Aorta (tissue), 5 donors: ENCODE measurements around the gene GPR107. TPM values are rescaled to one million over a fixed set of nuclear protein-coding genes. Genes with fewer than 3 reads are reported as not detected.
A peak's percentile ranks its signal among the peaks of the same experiment; 100 is the strongest.

Experiments
- ATAC-seq: fragments of 200-7000 bp; cut with Tn5 transposase; one replicate; pipeline ENCODE4 v1.9.1; 2022; ENCODE audit warnings: moderate library complexity; ENCODE audit not compliant: low FRiP score
- DNase-seq, 2 donors: peaks; one replicate each; pipeline ENCODE4 v3.0.0-alpha.2; 2020
- H3K27ac ChIP-seq, 2 donors: one replicate each; pipeline ENCODE4 v1.5.1; 2013; ENCODE audit warnings: low read length in 2 of 2, mild to moderate bottlenecking in 2 of 2, moderate library complexity in 2 of 2, control low read depth in 1 of 2, inconsistent platforms in 1 of 2, low read depth in 1 of 2
- H3K27me3 ChIP-seq, 2 donors: one replicate each; pipeline ENCODE4 v1.6.1; 2013; ENCODE audit warnings: control low read depth in 1 of 2, low read length in 1 of 2, mild to moderate bottlenecking in 1 of 2, moderate library complexity in 1 of 2; ENCODE audit not compliant: insufficient read depth in 2 of 2, control insufficient read depth in 1 of 2
- H3K36me3 ChIP-seq, 2 donors: one replicate each; pipeline ENCODE4 v1.6.1; 2013; ENCODE audit warnings: control low read depth in 1 of 2, low read length in 1 of 2, mild to moderate bottlenecking in 1 of 2; ENCODE audit not compliant: insufficient read depth in 2 of 2, control insufficient read depth in 1 of 2
- H3K4me1 ChIP-seq, 2 donors: one replicate each; pipeline ENCODE4 v1.6.1; 2013; ENCODE audit warnings: low read length in 2 of 2, control low read depth in 1 of 2, mild to moderate bottlenecking in 1 of 2, moderate library complexity in 1 of 2; ENCODE audit not compliant: insufficient read depth in 2 of 2, control insufficient read depth in 1 of 2
- H3K4me3 ChIP-seq, 2 donors: one replicate each; pipeline ENCODE4 v1.5.1; 2013; ENCODE audit warnings: low read length in 2 of 2, control low read depth in 1 of 2, mild to moderate bottlenecking in 1 of 2
- H3K9me3 ChIP-seq: one replicate; pipeline ENCODE4 v1.6.1; 2013; ENCODE audit warnings: mild to moderate bottlenecking, low read length; ENCODE audit not compliant: control insufficient read depth
- WGBS, 2 donors: extraction: QIAGEN DNeasy Blood & Tissue Kit; methylation state at CpG; one replicate each; pipeline ENCODE4 v1.1.7; 2013; 5-methylcytosine and 5-hydroxymethylcytosine counted together
- intact Hi-C, 2 donors: fragments of 100-400 bp; cut with DNase I; formaldehyde crosslinking; loops; one replicate each; pipeline versions ENCODE4 v1.14.2 to v1.15.0; 2022
- polyA plus RNA-seq, 2 donors: library from polyadenylated mRNA; stranded (reverse); fragments of 200-250 nt; gene quantifications; one replicate each; pipeline ENCODE4 v1.2.3, GENCODE V29; 2013
- total RNA-seq, 2 donors: library from RNA; stranded (reverse); fragmentation: NEBNext Ultra II Directional; extraction: Animal tissue kit (Norgen Biotek cat#: 25700); gene quantifications; one replicate each; pipeline ENCODE4 v1.2.1, GENCODE V29; 2021
- donor health status: healthy with polysubstance abuse.
- donor health status: Bipolar disorder and iron deficiency.
- donor health status: DM: no; HTN: no; CAD: no.
- donor health status: DM: no; HTN: no; CAD: no.
- donor health status: DM: yes; HTN: yes; CAD: no.

GPR107 gene
- total and polyA plus RNA-seq, 4 donors: 7.4 to 48.2 (median 35.1) TPM

GRCh38 chr9:130177898-130178805 lies 124.4 kb downstream of the GPR107 start:
- intact Hi-C loops: no loop called here
- H3K27ac ChIP-seq: peak overlapping the region; percentile 35 to 61

GRCh38 chr9:130179331-130179907 lies 125.7 kb downstream of the GPR107 start:
- Histone ChIP-seq H3K36me3 (no peaks in the 10 kb centered on the region), H3K4me1 (no peaks in the 10 kb centered on the region), H3K4me3 (no peak overlapping the region), H3K27ac (no peak overlapping the region), H3K27me3 (no peaks in the 10 kb centered on the region), H3K9me3 (no peaks in the 10 kb centered on the region)
- DNase-seq (no peak), ATAC-seq (no peak)
- intact Hi-C loops: no loop called here
- WGBS, 2 donors: 26 to 32% methylated on average over 2 of the region's 2 CpGs

More at GRCh38 chr9:130177898-130178805, 124.4 kb downstream of the GPR107 start:
- H3K4me1 ChIP-seq: peaks cover 0 to 5% of the 10 kb centered on the region in 2 donors
- ATAC-seq (no peak), DNase-seq (no peak)
- no peaks in the 10 kb centered on the region for H3K27me3 ChIP-seq
- no peaks in the 10 kb centered on the region for H3K9me3 ChIP-seq
- no peaks in the 10 kb centered on the region for H3K36me3 ChIP-seq
- no peak overlapping the region for H3K4me3 ChIP-seq
- WGBS, 2 donors: 42 to 43% methylated on average over 20 of the region's 20 CpGs

- H3K4me3 ChIP-seq: no peak overlapping the region
- H3K36me3 ChIP-seq: no peaks in the 10 kb centered on the region
- H3K27ac ChIP-seq: peak overlapping the region in 1 of 2 donors; percentile 1
- ATAC-seq: no peak
- no peaks in the 10 kb centered on the region for H3K27me3 ChIP-seq
- intact Hi-C loops: no loop called here
- H3K4me1 ChIP-seq: peaks cover 0 to under 1% of the 10 kb centered on the region in 2 donors
- WGBS, 2 donors: 82 to 83% methylated on average over 12 of the region's 12 CpGs
- DNase-seq: no peak
- no peaks in the 10 kb centered on the region for H3K9me3 ChIP-seq
Measured at GRCh38 chr9:130180516-130180915, 126.8 kb downstream of the GPR107 start.

- Histone ChIP-seq H3K36me3 (no peaks in the 10 kb centered on the region), H3K27ac (peak overlapping the region in 1 of 2 donors; percentile 48), H3K27me3 (no peaks in the 10 kb centered on the region), H3K4me1 (peaks cover 0 to 4% of the 10 kb centered on the region in 2 donors), H3K9me3 (no peaks in the 10 kb centered on the region), H3K4me3 (no peak overlapping the region)
- ATAC-seq (no peak), DNase-seq (no peak)
- WGBS, 2 donors: 90 to 91% methylated on average over 33 of the region's 33 CpGs
- intact Hi-C loops: no loop called here
Measured at GRCh38 chr9:130181678-130182380, 128.1 kb downstream of the GPR107 start.

GRCh38 chr9:130182381-130182909 lies 128.7 kb downstream of the GPR107 start:
- WGBS, 2 donors: 85 to 87% methylated on average over 17 of the region's 17 CpGs
- ATAC-seq (no peak), DNase-seq (no peak)
- H3K27me3 ChIP-seq: no peaks in the 10 kb centered on the region
- peaks cover 0 to 4% of the 10 kb centered on the region in 2 donors for H3K4me1 ChIP-seq
- H3K27ac ChIP-seq: peak overlapping the region in 1 of 2 donors; percentile 48
- H3K9me3 ChIP-seq: no peaks in the 10 kb centered on the region
- no peak overlapping the region for H3K4me3 ChIP-seq
- intact Hi-C loops: no loop called here
- H3K36me3 ChIP-seq: no peaks in the 10 kb centered on the region

GRCh38 chr9:130183133-130183762 lies 129.5 kb downstream of the GPR107 start:
- ATAC-seq: peak; percentile 62
- Histone ChIP-seq H3K27me3 (no peaks in the 10 kb centered on the region), H3K4me3 (no peak overlapping the region), H3K27ac (peak overlapping the region in 1 of 2 donors; percentile 48), H3K4me1 (peaks cover 0 to 4% of the 10 kb centered on the region in 2 donors), H3K9me3 (no peaks in the 10 kb centered on the region), H3K36me3 (no peaks in the 10 kb centered on the region)
- peak; percentile 87 to 90 for DNase-seq
- 2 to 3% methylated on average over 7 of the region's 7 CpGs for WGBS, 2 donors
- intact Hi-C loops: no loop called here

GRCh38 chr9:130185017-130185416 lies 131.3 kb downstream of the GPR107 start:
- no peak for DNase-seq
- H3K27ac ChIP-seq: peak overlapping the region; percentile 76 to 96
- 59 to 61% methylated on average over 14 to 15 of the region's 15 CpGs for WGBS, 2 donors
- H3K4me1 ChIP-seq: peaks cover 0 to 4% of the 10 kb centered on the region in 2 donors
- no peaks in the 10 kb centered on the region for H3K9me3 ChIP-seq
- no peaks in the 10 kb centered on the region for H3K27me3 ChIP-seq
- no peaks in the 10 kb centered on the region for H3K36me3 ChIP-seq
- no peak overlapping the region for H3K4me3 ChIP-seq
- no peak for ATAC-seq
- intact Hi-C loops: no loop called here

- H3K27me3 ChIP-seq: no peaks in the 10 kb centered on the region
- peaks cover 0 to 4% of the 10 kb centered on the region in 2 donors for H3K4me1 ChIP-seq
- intact Hi-C loops: no loop called here
- WGBS, 2 donors: 12 to 14% methylated on average over 17 of the region's 17 CpGs
- no peaks in the 10 kb centered on the region for H3K36me3 ChIP-seq
- DNase-seq (no peak), ATAC-seq (peak; percentile 45)
- H3K4me3 ChIP-seq: no peak overlapping the region
- H3K27ac ChIP-seq: peak overlapping the region; percentile 76 to 96
- no peaks in the 10 kb centered on the region for H3K9me3 ChIP-seq
Measured at GRCh38 chr9:130185490-130186031, 131.9 kb downstream of the GPR107 start.
